Esophagus squamous epithelium (tissue), 5 donors: ENCODE results near the gene IL26. TPM values are rescaled to one million over a fixed set of nuclear protein-coding genes. Genes with fewer than 3 reads are reported as not detected.

Experiments used
- DNase-seq: peaks from one replicate; lab custom pipeline; 2025; lab: John Stamatoyannopoulos, UW
- H3K27ac ChIP-seq, 4 donors: fragments of 200-600 bp; sonication (generic); one replicate each; pipeline ENCODE4 v1.5.1; 2016 to 2019; ENCODE audit warnings: mild to moderate bottlenecking in 1 of 4
- H3K27me3 ChIP-seq, 4 donors: fragments of 200-600 bp; sonication (generic); 1 replicate in 3 of 4; 2 replicates in 1 of 4; pipeline versions ENCODE4 v1.5.1 to v1.6.0; 2017 to 2021; ENCODE audit warnings: antibody characterized with exemption in 1 of 4
- H3K36me3 ChIP-seq, 3 donors: fragments of 200-600 bp; sonication (generic); one replicate each; pipeline ENCODE4 v1.5.1; 2016 to 2019
- H3K4me1 ChIP-seq, 3 donors: fragments of 200-600 bp; sonication (generic); one replicate each; pipeline ENCODE4 v1.5.1; 2017 to 2019
- H3K4me3 ChIP-seq, 4 donors: fragments of 200-600 bp; sonication (generic); 1 replicate in 3 of 4; 2 replicates in 1 of 4; pipeline ENCODE4 v1.5.1; 2016 to 2019; ENCODE audit warnings: mild to moderate bottlenecking in 2 of 4, moderate library complexity in 1 of 4
- H3K9me3 ChIP-seq, 3 donors: fragments of 200-600 bp; sonication (generic); one replicate each; pipeline ENCODE4 v1.5.1; 2016 to 2019
- CTCF ChIP-seq, 6 experiments: fragments of 450-650 bp in 4 of 6; fragments of 200-600 bp in 2 of 6; sonication (generic) in 2 of 6; IDR thresholded peaks; one replicate each; pipeline ENCODE4 v1.5.1; 2016 to 2019; ENCODE audit warnings: antibody characterized with exemption in 6 of 6, mild to moderate bottlenecking in 4 of 6, moderate library complexity in 4 of 6
- POLR2A ChIP-seq, 4 donors: fragments of 450-650 bp; IDR thresholded peaks; one replicate each; pipeline ENCODE4 v1.6.1; 2017; ENCODE audit warnings: antibody characterized with exemption in 4 of 4, mild to moderate bottlenecking in 4 of 4, moderate library complexity in 3 of 4
- WGBS, 2 donors: methylation state at CpG; one replicate each; pipeline ENCODE4 v1.1.5; 2018; 5-methylcytosine and 5-hydroxymethylcytosine counted together
- intact Hi-C: fragments of 100-400 bp; cut with DNase I; formaldehyde crosslinking; loops from one replicate; pipeline ENCODE4 v1.15.0; 2022
- total RNA-seq, 4 donors: library from RNA; depleted of rRNA; stranded (reverse); fragments of >200 nt; gene quantifications; one replicate each; pipeline ENCODE4 v1.1.0, GENCODE V29; 2016
- donor health status: DM: yes; HTN: yes; CAD: no.

IL26 gene
- total RNA-seq, 4 donors from 2014 or later, result 0.38 to 1.3 TPM; not detected in 2

DNA sequence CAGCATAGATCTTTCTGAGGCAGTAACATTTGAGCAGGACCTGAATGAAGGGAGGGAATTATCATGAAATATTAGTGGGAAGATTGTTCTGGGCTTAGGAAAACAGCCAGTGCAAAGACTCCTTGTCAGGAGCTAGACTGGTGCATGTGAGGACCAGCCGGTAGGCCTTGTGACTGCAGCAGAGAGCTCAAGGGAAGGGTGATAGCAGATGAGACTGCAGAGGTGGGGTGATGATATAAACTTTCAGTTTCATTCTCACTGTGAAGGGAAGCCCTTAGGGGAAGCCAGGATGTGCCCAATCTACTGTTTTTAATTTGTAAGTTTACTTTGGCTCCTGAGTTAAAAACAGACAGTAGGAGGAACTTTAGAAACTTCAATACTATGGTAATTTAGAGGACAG, 15.4 kb upstream of the IL26 start:
- 0 to 7% methylated on average over 1 of the region's 1 CpG for WGBS, 2 donors
- Histone ChIP-seq H3K4me3 (peak overlapping the region in 1 of 4 donors; percentile 21), H3K36me3 (no peaks in the 10 kb centered on the region), H3K27me3 (no peaks in the 10 kb centered on the region), H3K27ac (peak overlapping the region in 2 of 4 donors; percentile 23 to 53), H3K4me1 (peaks cover 0 to 46% (median 23%) of the 10 kb centered on the region in 3 donors), H3K9me3 (no peaks in the 10 kb centered on the region)
- intact Hi-C loops, result no loop called here
- no peak for DNase-seq
- TF ChIP-seq POLR2A (IDR thresholded peaks at IDR 0.05) (no peak), CTCF (IDR thresholded peaks at IDR 0.05) (no peak)

GRCh38 chr12:68240079-68240478, 14.5 kb upstream of the IL26 start:
- Histone ChIP-seq H3K4me1 (peaks cover 0 to 37% (median 20%) of the 10 kb centered on the region in 3 donors), H3K36me3 (no peaks in the 10 kb centered on the region), H3K4me3 (no peak overlapping the region), H3K27ac (peak overlapping the region in 1 of 4 donors; percentile 23), H3K27me3 (no peaks in the 10 kb centered on the region), H3K9me3 (no peaks in the 10 kb centered on the region)
- intact Hi-C loops, result no loop called here
- 29 to 31% methylated on average over 1 of the region's 1 CpG for WGBS, 2 donors
- no peak for TF ChIP-seq CTCF (IDR thresholded peaks at IDR 0.05)
- no peak for TF ChIP-seq POLR2A (IDR thresholded peaks at IDR 0.05)
- no peak for DNase-seq

- Histone ChIP-seq H3K4me1 (peaks cover 0 to 37% (median 20%) of the 10 kb centered on the region in 3 donors), H3K36me3 (no peaks in the 10 kb centered on the region), H3K9me3 (no peaks in the 10 kb centered on the region), H3K27ac (no peak overlapping the region), H3K27me3 (no peaks in the 10 kb centered on the region), H3K4me3 (no peak overlapping the region)
- intact Hi-C loops, result no loop called here
- TF ChIP-seq CTCF (IDR thresholded peaks at IDR 0.05) (no peak), POLR2A (IDR thresholded peaks at IDR 0.05) (no peak)
- WGBS, 2 donors, result 91 to 93% methylated on average over 6 of the region's 6 CpGs
- DNase-seq, result no peak
Observed at GRCh38 chr12:68239309-68239982, 13.8 kb upstream of the IL26 start.

- WGBS, 2 donors, result 35 to 50% methylated on average over 2 of the region's 2 CpGs
- peaks cover 0 to 37% (median 20%) of the 10 kb centered on the region in 3 donors for H3K4me1 ChIP-seq
- intact Hi-C loops, result no loop called here
- H3K27me3 ChIP-seq, result no peaks in the 10 kb centered on the region
- TF ChIP-seq CTCF (IDR thresholded peaks at IDR 0.05) (no peak), POLR2A (IDR thresholded peaks at IDR 0.05) (no peak)
- H3K9me3 ChIP-seq, result no peaks in the 10 kb centered on the region
- H3K4me3 ChIP-seq, result no peak overlapping the region
- no peak overlapping the region for H3K27ac ChIP-seq
- no peaks in the 10 kb centered on the region for H3K36me3 ChIP-seq
- no peak for DNase-seq
Observed at GRCh38 chr12:68237619-68238018, 12.0 kb upstream of the IL26 start.

GRCh38 chr12:68237078-68237477, 11.5 kb upstream of the IL26 start:
- H3K4me3 ChIP-seq, result peak overlapping the region; percentile 10 to 60 (median 30)
- peaks cover 0 to 37% (median 20%) of the 10 kb centered on the region in 3 donors for H3K4me1 ChIP-seq
- 73 to 78% methylated on average over 2 of the region's 2 CpGs for WGBS, 2 donors
- H3K27me3 ChIP-seq, result no peaks in the 10 kb centered on the region
- intact Hi-C loops, result no loop called here
- no peaks in the 10 kb centered on the region for H3K9me3 ChIP-seq
- peak overlapping the region in 2 of 4 donors; percentile 7 to 42 for H3K27ac ChIP-seq
- DNase-seq, result no peak
- no peaks in the 10 kb centered on the region for H3K36me3 ChIP-seq
- TF ChIP-seq POLR2A (IDR thresholded peaks at IDR 0.05) (no peak), CTCF (IDR thresholded peaks at IDR 0.05) (no peak)
